SK-N-SH treated with all-trans-retinoic acid at 6 μM for 48 hours (cell line): ENCODE data around the gene ATR.

Experiments used
- ATAC-seq: fragments of 200-7000 bp; cut with Tn5 transposase; 3 replicates; pipeline ENCODE4 v1.9.1; 2020; ENCODE audit warnings: mild to moderate bottlenecking, moderate library complexity
- ARNTL ChIP-seq: fragments of 450-650 bp; formaldehyde crosslinking; IDR thresholded peaks from 2 replicates; pipeline ENCODE4 v1.5.0; 2020; ENCODE audit warnings: low read depth, mild to moderate bottlenecking, moderate library complexity, borderline replicate concordance
- BACH2 ChIP-seq: fragments of 250-450 bp; sonication (Bioruptor Pico); IDR thresholded peaks from 2 replicates; pipeline ENCODE4 v1.9.0; 2021; ENCODE audit warnings: mild to moderate bottlenecking, borderline replicate concordance
- CREB5 ChIP-seq: fragments of 250-450 bp; sonication (Bioruptor Pico); IDR thresholded peaks from 2 replicates; pipeline ENCODE4 v1.5.1; 2020; ENCODE audit warnings: low read depth, mild to moderate bottlenecking, moderate library complexity
- CSDC2 ChIP-seq: fragments of 250-450 bp; sonication (Bioruptor Pico); IDR thresholded peaks from 2 replicates; pipeline ENCODE4 v1.5.0; 2020; ENCODE audit warnings: mild to moderate bottlenecking, moderate library complexity
- CSRNP3 ChIP-seq: fragments of 250-450 bp; sonication (Bioruptor Pico); IDR thresholded peaks from 2 replicates; pipeline ENCODE4 v1.5.1; 2021; ENCODE audit warnings: mild to moderate bottlenecking, moderate library complexity
- ESRRG ChIP-seq: fragments of 250-450 bp; sonication (Bioruptor Pico); IDR thresholded peaks from 2 replicates; pipeline ENCODE4 v1.6.1; 2021; ENCODE audit warnings: mild to moderate bottlenecking
- GLIS3 ChIP-seq: fragments of 250-450 bp; sonication (Bioruptor Pico); IDR thresholded peaks from 2 replicates; pipeline ENCODE4 v1.5.0; 2020; ENCODE audit warnings: mild to moderate bottlenecking, moderate library complexity
- ISL1 ChIP-seq: fragments of 250-450 bp; sonication (Bioruptor Pico); IDR thresholded peaks from 2 replicates; pipeline ENCODE4 v2.1.2; 2022; ENCODE audit warnings: mild to moderate bottlenecking, moderate library complexity
- OSR1 ChIP-seq: fragments of 250-450 bp; sonication (Bioruptor Pico); IDR thresholded peaks from 2 replicates; pipeline ENCODE4 v1.8.0; 2022; ENCODE audit warnings: moderate library complexity, mild to moderate bottlenecking, inconsistent platforms
- PATZ1 ChIP-seq: fragments of 250-450 bp; sonication (Bioruptor Pico); IDR thresholded peaks from 2 replicates; pipeline ENCODE4 v1.8.0; 2020; ENCODE audit warnings: mild to moderate bottlenecking, moderate library complexity, borderline replicate concordance
- POU6F1 ChIP-seq: fragments of 250-450 bp; sonication (Bioruptor Pico); IDR thresholded peaks from 2 replicates; pipeline ENCODE4 v1.8.0; 2021; ENCODE audit warnings: low read depth, mild to moderate bottlenecking, moderate library complexity, borderline replicate concordance
- RARB ChIP-seq: fragments of 250-450 bp; sonication (Bioruptor Pico); IDR thresholded peaks from 2 replicates; pipeline ENCODE4 v1.8.0; 2021; ENCODE audit warnings: mild to moderate bottlenecking, moderate library complexity
- TSHZ2 ChIP-seq: fragments of 250-450 bp; sonication (Bioruptor Pico); IDR thresholded peaks from 2 replicates; pipeline ENCODE4 v1.5.0; 2020; ENCODE audit warnings: mild to moderate bottlenecking, moderate library complexity
- ZC3H10 ChIP-seq: fragments of 250-450 bp; sonication (Bioruptor Pico); IDR thresholded peaks from 2 replicates; pipeline ENCODE4 v1.5.1; 2021; ENCODE audit warnings: mild to moderate bottlenecking, moderate library complexity
- ZFP3 ChIP-seq: fragments of 250-450 bp; sonication (Bioruptor Pico); IDR thresholded peaks from 2 replicates; pipeline ENCODE4 v1.5.0; 2020; ENCODE audit warnings: mild to moderate bottlenecking, moderate library complexity
- ZFP30 ChIP-seq: fragments of 450-650 bp; formaldehyde crosslinking; IDR thresholded peaks from 2 replicates; pipeline ENCODE4 v1.5.0; 2022; ENCODE audit warnings: mild to moderate bottlenecking, moderate library complexity
- ZNF565 ChIP-seq: fragments of 450-650 bp; formaldehyde crosslinking; conservative IDR thresholded peaks from 2 replicates; pipeline ENCODE4 v1.5.0; 2020; ENCODE audit warnings: low read depth, mild to moderate bottlenecking, moderate library complexity
- ZNF70 ChIP-seq: fragments of 450-650 bp; formaldehyde crosslinking; IDR thresholded peaks from 2 replicates; pipeline ENCODE4 v1.5.0; 2020; ENCODE audit warnings: mild to moderate bottlenecking, moderate library complexity

ATR gene

GRCh38 chr3:142459096-142459495 is 119.4 kb downstream of the ATR start (continued):
- TF ChIP-seq POU6F1 (CRISPR knock-in tag): no peak
- no peak for TF ChIP-seq ZFP30 (CRISPR knock-in tag)
- no peak for TF ChIP-seq RARB (CRISPR knock-in tag)
- TF ChIP-seq ZNF565 (CRISPR knock-in tag): no peak
- TF ChIP-seq BACH2 (CRISPR knock-in tag): no peak
- TF ChIP-seq CREB5 (CRISPR knock-in tag): no peak
- TF ChIP-seq ZNF70 (CRISPR knock-in tag): no peak
- no peak for TF ChIP-seq CSDC2 (CRISPR knock-in tag)
- TF ChIP-seq ESRRG (CRISPR knock-in tag): no peak

- ATAC-seq: no peak
- TF ChIP-seq CREB5 (CRISPR knock-in tag) (no peak), PATZ1 (CRISPR knock-in tag) (no peak), ZFP3 (no peak), CSDC2 (CRISPR knock-in tag) (no peak), POU6F1 (CRISPR knock-in tag) (no peak), ISL1 (CRISPR knock-in tag) (no peak), ARNTL (CRISPR knock-in tag) (no peak), OSR1 (CRISPR knock-in tag) (no peak), ZNF70 (CRISPR knock-in tag) (no peak)
Measured at GRCh38 chr3:142450881-142451280, 127.7 kb downstream of the ATR start.

GRCh38 chr3:142450189-142450588 is 128.3 kb downstream of the ATR start:
- TF ChIP-seq BACH2 (CRISPR knock-in tag): no peak
- TF ChIP-seq ZNF70 (CRISPR knock-in tag): no peak
- TF ChIP-seq TSHZ2 (CRISPR knock-in tag): no peak
- no peak for TF ChIP-seq CREB5 (CRISPR knock-in tag)
- no peak for TF ChIP-seq GLIS3 (CRISPR knock-in tag)
- TF ChIP-seq CSDC2 (CRISPR knock-in tag): no peak
- TF ChIP-seq CSRNP3 (CRISPR knock-in tag): no peak
- no peak for TF ChIP-seq OSR1 (CRISPR knock-in tag)
- TF ChIP-seq ZC3H10 (CRISPR knock-in tag): no peak
- no peak for ATAC-seq
